Measurements from ENCODE around the gene PRKG2. TPM values are rescaled to one million over a fixed set of nuclear protein-coding genes. Genes with fewer than 3 reads are reported as not detected.

PRKG2 gene
- total RNA-seq, 3 donors from 2014 or later: 1.2 to 3.5 (median 1.3) TPM

- DNase-seq (ENCODE audit: low spot score in 2 of 2): no peak
- no peaks in the 10 kb centered on the region for H3K4me1 ChIP-seq
- H3K27me3 ChIP-seq: no peaks in the 10 kb centered on the region
- H3K4me3 ChIP-seq: no peak overlapping the region
- H3K27ac ChIP-seq: no peak overlapping the region
- H3K36me3 ChIP-seq: peaks cover 3% of the 10 kb centered on the region
- H3K9me3 ChIP-seq: no peaks in the 10 kb centered on the region
- intact Hi-C loops (cut with DNase I; ENCODE audit: low total_unique reads): no loop called here
- no peak for TF ChIP-seq POLR2AphosphoS5 (IDR thresholded peaks at IDR 0.05)
- TF ChIP-seq POLR2A (IDR thresholded peaks at IDR 0.05): no peak
- no peak for TF ChIP-seq CTCF (IDR thresholded peaks at IDR 0.05)
Measured at GRCh38 chr4:81116566-81116965, 98.5 kb downstream of the PRKG2 start.

GRCh38 chr4:81113024-81113423 is 102.0 kb downstream of the PRKG2 start:
- intact Hi-C loops (cut with DNase I; ENCODE audit: low total_unique reads): no loop called here
- Histone ChIP-seq H3K4me1 (no peaks in the 10 kb centered on the region), H3K36me3 (peaks cover 3% of the 10 kb centered on the region), H3K4me3 (no peak overlapping the region), H3K27me3 (no peaks in the 10 kb centered on the region), H3K9me3 (no peaks in the 10 kb centered on the region), H3K27ac (no peak overlapping the region)
- no peak for DNase-seq (ENCODE audit: low spot score in 2 of 2)
- no peak for TF ChIP-seq POLR2A (IDR thresholded peaks at IDR 0.05)
- TF ChIP-seq CTCF (IDR thresholded peaks at IDR 0.05): no peak
- TF ChIP-seq POLR2AphosphoS5 (IDR thresholded peaks at IDR 0.05): no peak

GRCh38 chr4:81109356-81109755 is 105.7 kb downstream of the PRKG2 start:
- Histone ChIP-seq H3K36me3 (peaks cover 3% of the 10 kb centered on the region), H3K27me3 (no peaks in the 10 kb centered on the region), H3K9me3 (no peaks in the 10 kb centered on the region), H3K4me1 (no peaks in the 10 kb centered on the region), H3K4me3 (no peak overlapping the region), H3K27ac (no peak overlapping the region)
- TF ChIP-seq POLR2AphosphoS5 (IDR thresholded peaks at IDR 0.05) (no peak), CTCF (IDR thresholded peaks at IDR 0.05) (no peak), POLR2A (IDR thresholded peaks at IDR 0.05) (no peak)
- intact Hi-C loops (cut with DNase I; ENCODE audit: low total_unique reads): no loop called here
- no peak for DNase-seq (ENCODE audit: low spot score in 2 of 2)

GRCh38 chr4:81106150-81106549 is 108.9 kb downstream of the PRKG2 start:
- TF ChIP-seq POLR2AphosphoS5 (IDR thresholded peaks at IDR 0.05): no peak
- TF ChIP-seq POLR2A (IDR thresholded peaks at IDR 0.05): no peak
- TF ChIP-seq CTCF (IDR thresholded peaks at IDR 0.05): no peak
- no peaks in the 10 kb centered on the region for H3K9me3 ChIP-seq
- H3K27me3 ChIP-seq: no peaks in the 10 kb centered on the region
- no peak overlapping the region for H3K4me3 ChIP-seq
- no peak overlapping the region for H3K27ac ChIP-seq
- H3K4me1 ChIP-seq: no peaks in the 10 kb centered on the region
- intact Hi-C loops (cut with DNase I; ENCODE audit: low total_unique reads): no loop called here
- H3K36me3 ChIP-seq: no peaks in the 10 kb centered on the region
- no peak for DNase-seq (ENCODE audit: low spot score in 2 of 2)

GRCh38 chr4:81102107-81102506 is 112.9 kb downstream of the PRKG2 start:
- Histone ChIP-seq H3K36me3 (no peaks in the 10 kb centered on the region), H3K4me1 (no peaks in the 10 kb centered on the region), H3K27ac (no peak overlapping the region), H3K27me3 (no peaks in the 10 kb centered on the region), H3K4me3 (no peak overlapping the region), H3K9me3 (no peaks in the 10 kb centered on the region)
- DNase-seq (ENCODE audit: low spot score in 2 of 2): no peak
- TF ChIP-seq POLR2A (IDR thresholded peaks at IDR 0.05): no peak
- intact Hi-C loops (cut with DNase I; ENCODE audit: low total_unique reads): no loop called here

- Histone ChIP-seq H3K4me3 (no peak overlapping the region), H3K27ac (no peak overlapping the region), H3K27me3 (no peaks in the 10 kb centered on the region), H3K4me1 (no peaks in the 10 kb centered on the region), H3K36me3 (no peaks in the 10 kb centered on the region), H3K9me3 (no peaks in the 10 kb centered on the region)
- no peak for DNase-seq (ENCODE audit: low spot score in 2 of 2)
- intact Hi-C loops (cut with DNase I; ENCODE audit: low total_unique reads): no loop called here
- TF ChIP-seq CTCF (IDR thresholded peaks at IDR 0.05) (no peak), POLR2A (IDR thresholded peaks at IDR 0.05) (no peak), POLR2AphosphoS5 (IDR thresholded peaks at IDR 0.05) (no peak)
Measured at GRCh38 chr4:81096566-81096965, 118.5 kb downstream of the PRKG2 start.
